Right lung (tissue), 5 donors: ENCODE measurements around the gene ALKBH3. TPM values are rescaled to one million over a fixed set of nuclear protein-coding genes. Genes with fewer than 3 reads are reported as not detected.

Experiments
- DNase-seq, 2 donors: peaks; one replicate each; pipeline ENCODE4 v3.0.0-alpha.2; 2013
- polyA plus RNA-seq, 5 donors: library from polyadenylated mRNA; unstranded; fragments of 120-200 nt; gene quantifications; one replicate each; pipeline versions ENCODE4 v1.2.1 to v1.2.3, GENCODE V29; 2013; ENCODE audit warnings: inconsistent platforms in 1 of 5, low replicate concordance in 1 of 5; ENCODE audit not compliant: insufficient read length in 5 of 5, insufficient read depth in 1 of 5

ALKBH3 gene
- polyA plus RNA-seq, 5 donors = 35.2 to 46.6 (median 36.9) TPM

DNA sequence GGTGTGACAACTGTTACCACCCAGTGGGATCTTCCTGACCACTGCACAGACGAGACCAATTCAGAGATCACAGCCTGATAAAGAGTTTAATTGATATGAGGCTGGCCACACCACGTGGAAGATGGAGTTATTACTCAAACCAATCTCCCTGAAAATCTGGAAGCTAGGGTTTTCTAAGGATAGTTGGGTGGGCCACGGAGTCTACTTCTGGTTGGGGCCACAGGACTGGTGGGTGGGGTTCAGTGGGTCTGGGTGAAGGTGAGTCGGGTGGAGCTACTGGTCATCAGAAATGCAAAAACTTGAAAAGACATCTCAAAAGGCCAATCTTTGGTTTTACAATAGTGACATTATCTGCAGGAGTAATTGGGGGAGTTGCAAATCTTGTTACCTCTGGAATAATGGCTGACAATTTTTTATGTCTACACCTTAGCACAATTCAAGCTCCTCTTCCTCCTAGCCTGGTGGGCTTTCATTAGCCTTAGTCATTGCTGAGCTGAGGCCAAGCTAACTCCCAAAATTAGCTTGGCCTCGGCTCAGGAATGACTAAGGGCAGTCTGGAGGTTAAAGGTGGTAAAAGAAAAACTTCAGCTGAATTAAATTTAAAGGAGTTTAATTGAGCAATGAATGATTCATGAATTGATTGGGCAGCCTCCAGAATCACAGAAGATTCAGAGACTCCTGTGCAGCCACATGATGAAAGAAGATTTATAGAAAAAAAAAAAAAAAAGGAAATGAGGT lies 74.9 kb downstream of the ALKBH3 start:
- no peak for DNase-seq

DNA sequence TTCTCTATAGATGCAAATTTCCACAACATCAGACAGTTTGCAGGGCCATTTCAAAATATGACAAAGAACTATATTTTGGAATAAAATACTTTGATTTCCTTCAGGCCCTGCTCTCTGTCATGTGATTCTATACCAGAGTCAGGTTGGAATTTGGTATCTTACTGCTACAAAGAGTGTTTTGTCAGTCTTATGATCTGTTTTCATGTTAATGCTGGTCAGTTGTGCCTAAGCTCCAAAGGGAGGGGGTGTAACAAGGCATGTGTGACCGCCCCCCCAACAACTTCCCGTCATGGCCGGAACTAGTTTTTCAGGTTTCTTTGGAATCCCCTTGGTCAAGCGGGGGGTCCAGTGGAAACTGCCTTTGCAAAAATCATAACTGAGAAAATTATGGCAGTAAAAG lies 76.9 kb downstream of the ALKBH3 start:
- DNase-seq = no peak

DNA sequence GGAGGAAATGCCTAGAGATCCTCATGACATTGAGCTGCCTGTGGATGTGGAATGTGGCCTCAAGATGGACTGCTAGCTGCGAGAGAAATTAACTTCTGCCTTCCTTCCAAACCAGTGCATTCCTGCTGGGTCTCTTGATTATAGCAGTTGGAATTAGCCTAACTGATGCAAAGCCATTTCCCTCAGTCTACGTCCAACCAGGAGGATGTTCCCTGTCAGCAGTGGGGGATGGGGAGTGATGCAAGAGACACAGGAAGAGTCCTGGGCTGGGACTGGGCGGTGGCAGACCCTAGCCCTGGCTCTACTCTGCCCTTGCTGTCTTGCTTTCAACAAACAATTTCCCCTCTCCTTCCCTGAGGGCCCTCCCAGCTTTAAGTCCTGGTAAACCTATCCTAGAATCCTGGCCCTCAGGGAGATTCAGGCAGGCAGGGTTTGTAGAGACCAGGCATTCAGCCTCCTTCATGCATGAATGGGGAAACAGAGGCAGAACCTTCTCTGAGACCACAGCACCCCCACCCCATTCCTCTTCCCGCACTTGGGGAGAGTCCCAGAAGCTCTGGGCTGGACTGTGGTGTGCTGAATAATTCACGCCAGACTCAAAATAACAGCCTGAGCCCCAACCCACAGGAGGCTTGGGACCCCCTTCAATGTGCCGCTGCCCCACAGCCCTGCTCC lies 78.8 kb downstream of the ALKBH3 start:
- DNase-seq = no peak

DNA sequence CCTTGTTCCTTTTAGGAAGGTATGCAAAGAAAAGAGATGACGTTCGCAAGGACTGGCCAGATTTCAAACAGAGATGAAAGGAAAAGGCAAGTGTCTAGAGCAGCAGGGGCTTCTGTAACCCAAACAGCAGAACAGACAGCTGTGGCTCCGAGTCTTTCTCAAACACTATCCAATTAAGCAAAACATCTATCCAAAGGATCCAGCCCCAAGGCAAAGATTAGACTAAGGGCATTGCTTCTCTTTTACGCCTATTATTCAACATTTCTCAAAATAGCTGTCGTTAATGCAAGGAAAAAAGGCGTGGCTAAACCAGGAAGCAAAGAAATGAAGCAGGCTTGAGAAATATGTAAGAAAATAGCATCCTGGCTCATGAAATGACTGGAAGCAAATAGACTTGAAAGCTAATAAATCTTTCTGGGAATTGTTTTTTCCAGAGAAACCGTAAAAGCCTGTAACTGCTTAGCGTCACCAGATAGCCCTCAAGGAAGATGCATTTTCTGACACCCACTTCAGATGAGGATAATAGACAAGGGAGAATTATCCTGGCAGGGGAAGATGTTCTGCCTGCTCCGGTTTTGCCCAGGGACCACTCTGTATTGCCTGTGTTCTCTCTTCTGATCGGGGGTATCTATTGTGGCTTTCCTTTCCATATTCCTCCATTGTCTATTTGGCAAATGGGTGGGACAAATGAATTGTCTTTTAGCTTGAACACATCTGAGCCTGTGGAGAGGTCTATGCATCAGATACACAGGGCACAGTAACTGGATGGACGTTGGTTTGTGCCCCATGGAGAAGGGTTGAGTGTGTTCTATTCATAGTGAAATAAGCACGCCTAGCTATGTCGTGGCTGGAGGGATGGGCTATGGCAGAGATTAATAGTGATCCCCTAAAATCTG lies 82.0 kb downstream of the ALKBH3 start:
- no peak for DNase-seq

DNA sequence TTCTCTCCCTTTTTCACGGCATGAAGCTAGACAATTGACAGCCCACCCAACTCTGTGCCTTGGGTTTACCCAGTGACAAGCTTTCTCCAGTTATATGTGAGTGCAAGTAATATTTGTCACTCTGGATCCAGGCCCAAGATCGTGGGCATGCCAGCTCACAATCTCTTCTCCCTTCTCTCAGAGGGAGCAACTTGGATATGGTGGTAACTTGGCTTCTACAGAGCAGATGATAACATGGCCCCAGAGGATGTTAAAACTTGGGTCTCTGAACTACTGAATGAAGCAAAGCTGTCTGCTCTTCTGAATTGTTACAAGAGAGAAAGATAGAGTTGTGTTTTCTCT lies 82.6 kb downstream of the ALKBH3 start:
- DNase-seq = no peak

DNA sequence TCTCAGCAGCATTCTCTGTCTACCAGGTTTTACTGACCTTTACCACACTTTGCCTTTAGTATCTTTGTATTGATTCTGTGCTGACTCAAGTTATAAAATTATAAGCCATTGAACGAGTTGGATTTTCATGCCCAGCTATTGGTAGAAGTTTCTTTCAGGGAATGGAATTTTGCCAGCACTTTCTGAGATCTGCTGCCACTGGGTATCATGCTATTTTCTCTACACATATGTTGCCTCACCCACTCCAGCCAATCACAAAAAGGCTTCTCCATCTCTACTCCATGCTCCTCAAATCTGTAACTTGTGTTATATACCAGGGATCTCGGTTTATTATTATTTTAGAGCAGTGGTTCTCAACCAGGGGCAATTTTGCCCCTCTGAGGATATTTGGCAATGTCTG lies 87.0 kb downstream of the ALKBH3 start:
- DNase-seq = no peak

DNA sequence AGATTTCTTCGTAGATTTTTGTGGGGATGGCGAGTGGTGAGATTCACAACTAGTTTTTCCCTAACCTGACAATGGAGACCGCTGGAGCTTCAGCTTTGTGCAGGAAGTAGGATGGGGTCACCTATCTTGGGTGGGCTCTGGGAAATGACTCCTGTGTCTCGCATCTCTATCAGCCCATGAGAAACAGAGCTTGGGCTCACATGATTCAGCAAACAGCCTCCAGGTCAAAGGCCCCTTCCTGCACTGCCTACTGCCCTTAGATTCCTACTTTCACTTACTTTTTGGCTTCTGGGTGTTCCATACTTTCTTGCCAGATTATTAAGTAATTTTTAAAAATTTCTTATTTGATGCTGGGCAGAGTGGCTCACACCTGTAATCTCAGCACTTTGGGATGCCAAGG lies 88.1 kb downstream of the ALKBH3 start:
- no peak for DNase-seq

DNA sequence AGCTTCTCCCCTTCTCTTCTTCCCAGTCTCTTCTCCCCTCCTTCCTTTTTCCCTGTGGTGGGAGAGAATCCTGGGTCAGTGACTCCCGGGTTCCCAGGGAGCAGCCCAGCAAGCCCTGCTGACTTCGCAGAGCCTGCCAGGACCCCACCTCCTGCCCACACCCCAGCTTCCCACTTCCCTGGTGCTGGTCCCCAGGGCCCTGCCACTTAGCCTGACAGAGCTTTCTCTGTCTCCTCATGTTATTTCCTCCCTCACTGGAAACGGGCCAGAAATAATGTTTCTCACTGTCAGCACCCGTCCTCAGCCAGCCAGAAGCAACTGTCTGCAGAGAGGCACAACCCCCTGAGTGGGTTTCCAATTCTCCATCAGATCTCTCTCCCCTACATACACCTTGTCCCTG lies 88.9 kb downstream of the ALKBH3 start:
- DNase-seq = no peak

Other genes starting within 250 kb of the ALKBH3 start
- gene HSD17B12, start 200.1 kb upstream of the ALKBH3 start, polyA plus RNA-seq = 10 to 100 TPM; 51.6 to 88.5 (median 74.6) TPM
- gene C11orf96, start 61.8 kb downstream of the ALKBH3 start, polyA plus RNA-seq = 10 to 100 TPM; 15.2 to 61.4 (median 25.6) TPM
- gene ACCSL, start 167.2 kb downstream of the ALKBH3 start, polyA plus RNA-seq = under 1 TPM; 0.09 to 0.42 (median 0.27) TPM
- gene ACCS, start 185.4 kb downstream of the ALKBH3 start, polyA plus RNA-seq = 100 to 1,000 TPM in 1 of 5 donors, 10 to 100 TPM in 4; 45.6 to 103 (median 64.2) TPM
- gene EXT2, start 214.8 kb downstream of the ALKBH3 start, polyA plus RNA-seq = 10 to 100 TPM; 72.8 to 79.9 (median 75.4) TPM